Activated CD8-positive, alpha-beta memory T cell treated with anti-CD3 and anti-CD28 coated beads, Interleukin-2, amount 10 ng/mL, durations not matched to agents 7 days and 5 days (primary cell): Measurements from ENCODE around the gene GBGT1. TPM values are rescaled to one million over a fixed set of nuclear protein-coding genes. Genes with fewer than 3 reads are reported as not detected.

Experiments used
- ATAC-seq: fragments of 150-1000 bp; cut with Tn5 transposase; one replicate; pipeline ENCODE4 v1.10.0; 2021; ENCODE audit warnings: moderate library complexity
- CTCF ChIA-PET: fragments of 350-600 bp; sonication (Branson Sonifier 250); formaldehyde crosslinking; loops from one replicate; lab custom pipeline; 2021; ENCODE audit warnings: antibody characterized with exemption; lab: Charles Lee
- DNase-seq: peaks from one replicate; pipeline ENCODE4 v3.0.0-alpha.2; 2020
- H3K27ac Mint-ChIP-seq: one replicate; pipeline ENCODE4 v1.8.0; 2021; ENCODE audit warnings: mild to moderate bottlenecking, mixed read lengths
- H3K27me3 Mint-ChIP-seq: one replicate; pipeline ENCODE4 v1.8.0; 2021; ENCODE audit warnings: mixed read lengths
- H3K36me3 Mint-ChIP-seq: one replicate; pipeline ENCODE4 v1.8.0; 2021; ENCODE audit warnings: mild to moderate bottlenecking, mixed read lengths
- H3K4me1 Mint-ChIP-seq: one replicate; pipeline ENCODE4 v1.8.0; 2021; ENCODE audit warnings: mixed read lengths
- H3K4me3 Mint-ChIP-seq: one replicate; pipeline ENCODE4 v1.8.0; 2021; ENCODE audit warnings: mild to moderate bottlenecking, moderate library complexity, mixed read lengths
- H3K9me3 Mint-ChIP-seq: one replicate; pipeline ENCODE4 v1.8.0; 2022; ENCODE audit warnings: low read depth, mixed read lengths
- total RNA-seq, 2 experiments: library from RNA; stranded (reverse); gene quantifications; one replicate each; pipeline ENCODE4 v1.2.3, GENCODE V29; 2021

Gene GBGT1
- total RNA-seq, 2 experiments from 2014 or later, result 3.9 to 5.7 TPM

- DNase-seq (no peak), ATAC-seq (no peak)
- Mint-ChIP-seq H3K4me1 (no peaks in the 10 kb centered on the region), H3K9me3 (no peaks in the 10 kb centered on the region), H3K27ac (no peak overlapping the region), H3K36me3 (peaks cover 34% of the 10 kb centered on the region), H3K27me3 (no peaks in the 10 kb centered on the region), H3K4me3 (no peak overlapping the region)
- CTCF ChIA-PET, result interaction anchor here (1.1 to 25.4 kb wide), 2 partner anchors 10 to 40 kb away, joined by 3 to 505 read pairs; no protein-coding TSS in a partner anchor
Observed at GRCh38 chr9:133106511-133107244, 57.0 kb downstream of the GBGT1 start.

DNA sequence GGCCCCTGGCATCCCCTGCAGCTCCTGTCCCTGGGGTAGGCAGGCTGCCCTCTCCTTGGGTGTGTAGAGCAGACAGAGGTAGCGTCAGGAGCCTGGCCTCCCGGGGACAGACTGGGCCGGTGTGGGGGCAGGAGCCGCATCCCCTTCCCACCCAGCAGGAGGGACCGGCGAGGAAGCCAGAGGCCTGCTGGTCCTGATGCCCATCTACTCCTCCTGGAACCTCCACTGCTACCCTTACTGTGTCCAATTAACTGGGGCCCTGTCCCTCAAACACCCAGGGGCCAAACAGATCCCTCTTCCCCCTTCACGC lies 58.3 kb downstream of the GBGT1 start:
- peaks cover 45% of the 10 kb centered on the region for H3K36me3 Mint-ChIP-seq
- no peaks in the 10 kb centered on the region for H3K9me3 Mint-ChIP-seq
- DNase-seq (no peak), ATAC-seq (no peak)
- CTCF ChIA-PET, result interaction anchor here (0.5 to 25.4 kb wide), 3 partner anchors 42 to 495 kb away, joined by 3 to 505 read pairs (median 3); no protein-coding TSS in a partner anchor
- H3K27ac Mint-ChIP-seq, result no peak overlapping the region
- H3K4me3 Mint-ChIP-seq, result no peak overlapping the region
- no peaks in the 10 kb centered on the region for H3K4me1 Mint-ChIP-seq
- H3K27me3 Mint-ChIP-seq, result no peaks in the 10 kb centered on the region

GRCh38 chr9:133104718-133105460 lies 58.8 kb downstream of the GBGT1 start:
- Mint-ChIP-seq H3K4me3 (no peak overlapping the region), H3K36me3 (peaks cover 43% of the 10 kb centered on the region), H3K27ac (peak overlapping the region; percentile 43), H3K4me1 (no peaks in the 10 kb centered on the region), H3K9me3 (no peaks in the 10 kb centered on the region), H3K27me3 (no peaks in the 10 kb centered on the region)
- CTCF ChIA-PET, result interaction anchor here (0.5 to 25.4 kb wide), 3 partner anchors 42 to 495 kb away, joined by 3 to 505 read pairs (median 3); no protein-coding TSS in a partner anchor
- ATAC-seq (no peak), DNase-seq (no peak)

- no peak for ATAC-seq
- no peak for DNase-seq
- H3K4me3 Mint-ChIP-seq, result no peak overlapping the region
- no peaks in the 10 kb centered on the region for H3K4me1 Mint-ChIP-seq
- no peaks in the 10 kb centered on the region for H3K9me3 Mint-ChIP-seq
- CTCF ChIA-PET, result interaction anchor here (0.8 to 25.4 kb wide), 4 partner anchors 10 to 43 kb away, joined by 3 to 505 read pairs (median 17); no protein-coding TSS in a partner anchor
- H3K36me3 Mint-ChIP-seq, result peaks cover 47% of the 10 kb centered on the region
- no peak overlapping the region for H3K27ac Mint-ChIP-seq
- H3K27me3 Mint-ChIP-seq, result no peaks in the 10 kb centered on the region
Observed at GRCh38 chr9:133103987-133104505, 59.7 kb downstream of the GBGT1 start.

DNA sequence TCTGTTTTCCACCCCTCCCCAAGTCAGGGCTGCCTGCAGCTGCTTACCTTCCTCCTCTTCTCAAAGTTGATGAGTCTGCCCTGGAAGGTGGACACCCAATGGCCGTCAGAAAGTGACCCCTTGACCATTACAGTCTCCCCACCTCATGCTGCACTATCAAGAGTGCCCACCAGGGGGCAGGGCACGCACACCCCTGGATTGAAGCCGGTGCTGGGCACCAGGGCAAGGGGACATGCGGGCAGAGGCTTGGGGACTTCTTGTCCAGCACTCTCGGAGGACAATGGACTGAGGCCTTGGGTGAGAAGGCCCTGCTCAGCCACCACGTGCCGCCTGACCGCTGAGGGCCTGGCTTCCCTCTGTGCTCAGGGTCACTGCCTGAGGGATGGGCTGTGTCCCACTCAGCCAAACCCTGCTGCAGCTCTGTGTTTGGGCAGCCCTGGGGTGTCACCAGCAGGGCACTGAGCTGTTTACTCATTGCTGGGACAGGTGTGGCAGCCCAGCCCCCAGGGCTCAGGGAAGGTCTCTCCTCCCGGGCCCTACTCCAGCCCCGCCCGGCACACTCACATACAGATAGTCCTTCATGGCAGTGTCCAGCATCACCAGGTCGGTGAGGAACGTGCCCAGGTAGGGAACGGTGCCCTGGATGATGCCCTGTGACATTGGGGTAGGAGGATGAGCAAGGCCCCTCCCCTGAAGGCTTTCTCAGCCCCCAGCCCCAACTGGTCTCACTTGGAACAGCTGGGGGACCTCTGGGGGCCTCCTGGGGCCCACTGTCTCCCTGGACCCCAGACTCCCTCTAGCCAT lies 60.3 kb downstream of the GBGT1 start:
- peak; percentile 64 for DNase-seq
- H3K36me3 Mint-ChIP-seq, result peaks cover 51% of the 10 kb centered on the region
- CTCF ChIA-PET, result interaction anchor here (0.5 to 25.4 kb wide), 9 partner anchors 10 to 1473 kb away, joined by 3 to 505 read pairs (median 5); partner anchors contain the start of gene GTF3C5
- H3K27ac Mint-ChIP-seq, result peak overlapping the region; percentile 71
- no peak overlapping the region for H3K4me3 Mint-ChIP-seq
- no peaks in the 10 kb centered on the region for H3K9me3 Mint-ChIP-seq
- no peaks in the 10 kb centered on the region for H3K4me1 Mint-ChIP-seq
- no peaks in the 10 kb centered on the region for H3K27me3 Mint-ChIP-seq
- peak; percentile 67 for ATAC-seq

Other genes starting within 250 kb of the GBGT1 start
- 10 to 100 TPM; 29.8 to 30.3 TPM for gene TSC1, start 219.3 kb downstream of the GBGT1 start, total RNA-seq
- gene GFI1B, start 185.2 kb downstream of the GBGT1 start, total RNA-seq, result not detected
- gene GTF3C5, start 132.9 kb downstream of the GBGT1 start, total RNA-seq, result 10 to 100 TPM; 83.8 to 89.0 TPM
- 1 to 10 TPM; 1.7 to 1.9 TPM for gene CEL, start 101.9 kb downstream of the GBGT1 start, total RNA-seq
- 100 to 1,000 TPM; 103 to 114 TPM for gene RALGDS, start 42.7 kb downstream of the GBGT1 start, total RNA-seq
- gene OBP2B, start 45.3 kb upstream of the GBGT1 start, total RNA-seq, result not detected
- gene ABO, start 111.3 kb upstream of the GBGT1 start, total RNA-seq, result not detected
- gene SURF6, start 172.3 kb upstream of the GBGT1 start, total RNA-seq, result 10 to 100 TPM; 12.9 to 16.5 TPM
- gene MED22, start 184.2 kb upstream of the GBGT1 start, total RNA-seq, result 10 to 100 TPM; 28.8 to 35.9 TPM
- 1,000 to 10,000 TPM; 1,729 to 2,113 TPM for gene RPL7A, start 184.3 kb upstream of the GBGT1 start, total RNA-seq
- gene SURF1, start 192.6 kb upstream of the GBGT1 start, total RNA-seq, result 10 to 100 TPM; 35.4 to 35.6 TPM
- 10 to 100 TPM; 14.9 to 23.2 TPM for gene SURF2, start 192.6 kb upstream of the GBGT1 start, total RNA-seq
- 100 to 1,000 TPM; 218 to 304 TPM for gene SURF4, start 212.1 kb upstream of the GBGT1 start, total RNA-seq
- gene STKLD1, start 212.5 kb upstream of the GBGT1 start, total RNA-seq, result 1 to 10 TPM in 1 of 2 experiments, under 1 TPM in 1; 0.20 to 1.4 TPM